Erythroblast (primary cell): ENCODE measurements around the gene CALML3.

Source experiments
- GATA1 ChIP-seq: IDR thresholded peaks from 2 replicates; pipeline ENCODE4 v1.6.1; 2011; ENCODE audit warnings: low read depth, mild to moderate bottlenecking, control low read depth, low read length, moderate library complexity
- POLR2A ChIP-seq: IDR thresholded peaks from 2 replicates; pipeline ENCODE4 v1.6.1; 2011; ENCODE audit warnings: mild to moderate bottlenecking, low read length

- TF ChIP-seq POLR2A = no peak
- TF ChIP-seq GATA1 = no peak
These were observed 15.5 kb upstream of the CALML3 start for GRCh38 chr10:5509236-5509635.
